Right kidney (tissue), 1 donor: Measurements from ENCODE around the gene RIPK4.

Experiments
- DNase-seq: peaks from one replicate; pipeline ENCODE4 v3.0.0-alpha.2; 2016

Gene RIPK4

GRCh38 chr21:41691205-41692184, 75.4 kb downstream of the RIPK4 start:
- DNase-seq = no peak
